ENCODE results near the gene NEURL1.

Gene NEURL1

DNA sequence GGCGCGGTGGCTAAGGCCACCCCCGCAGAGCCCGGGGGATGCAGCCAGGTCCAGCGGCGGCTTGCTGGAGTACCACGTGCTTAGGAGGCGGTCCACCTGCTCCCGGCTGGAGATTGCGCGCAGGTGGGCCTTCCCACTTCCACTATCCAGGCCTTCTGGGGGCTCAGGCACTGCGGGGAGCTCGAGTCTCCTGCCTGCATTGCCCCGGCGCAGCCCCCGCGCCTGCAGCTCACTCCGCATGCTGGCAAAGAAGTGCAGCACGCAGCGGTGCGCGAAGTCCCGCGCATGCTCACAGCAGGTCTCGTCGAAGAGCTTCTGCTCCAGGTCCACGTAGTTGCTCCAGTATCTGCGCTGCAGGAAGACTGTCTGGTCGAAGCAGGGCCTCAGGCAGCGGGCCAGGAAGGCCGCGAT lies 20.2 kb upstream of the NEURL1 start:
- H3K27me3 ChIP-seq (replicated peaks; ENCODE audit: control insufficient read depth, insufficient read depth, low read length): no peaks in the 10 kb centered on the region
- DNase-seq (ENCODE audit: extremely low read depth, insufficient read length): no peak
- no peak overlapping the region for H3K4me3 ChIP-seq (replicated peaks; ENCODE audit: low read depth, low read length)
- TF ChIP-seq, protein P1, sequence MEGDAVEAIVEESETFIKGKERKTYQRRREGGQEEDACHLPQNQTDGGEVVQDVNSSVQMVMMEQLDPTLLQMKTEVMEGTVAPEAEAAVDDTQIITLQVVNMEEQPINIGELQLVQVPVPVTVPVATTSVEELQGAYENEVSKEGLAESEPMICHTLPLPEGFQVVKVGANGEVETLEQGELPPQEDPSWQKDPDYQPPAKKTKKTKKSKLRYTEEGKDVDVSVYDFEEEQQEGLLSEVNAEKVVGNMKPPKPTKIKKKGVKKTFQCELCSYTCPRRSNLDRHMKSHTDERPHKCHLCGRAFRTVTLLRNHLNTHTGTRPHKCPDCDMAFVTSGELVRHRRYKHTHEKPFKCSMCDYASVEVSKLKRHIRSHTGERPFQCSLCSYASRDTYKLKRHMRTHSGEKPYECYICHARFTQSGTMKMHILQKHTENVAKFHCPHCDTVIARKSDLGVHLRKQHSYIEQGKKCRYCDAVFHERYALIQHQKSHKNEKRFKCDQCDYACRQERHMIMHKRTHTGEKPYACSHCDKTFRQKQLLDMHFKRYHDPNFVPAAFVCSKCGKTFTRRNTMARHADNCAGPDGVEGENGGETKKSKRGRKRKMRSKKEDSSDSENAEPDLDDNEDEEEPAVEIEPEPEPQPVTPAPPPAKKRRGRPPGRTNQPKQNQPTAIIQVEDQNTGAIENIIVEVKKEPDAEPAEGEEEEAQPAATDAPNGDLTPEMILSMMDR (IDR thresholded peaks at IDR 0.05; ENCODE audit: insufficient read depth, low read length, poor library complexity, severe bottlenecking): no peak
- H3K36me3 ChIP-seq (ENCODE audit: control insufficient read depth, insufficient read depth, low read length): no peaks in the 10 kb centered on the region

GRCh38 chr10:103474077-103474476 lies 19.4 kb upstream of the NEURL1 start:
- Histone ChIP-seq H3K36me3 (ENCODE audit: control insufficient read depth, insufficient read depth, low read length) (no peaks in the 10 kb centered on the region), H3K27me3 (replicated peaks; ENCODE audit: control insufficient read depth, insufficient read depth, low read length) (no peaks in the 10 kb centered on the region), H3K4me3 (replicated peaks; ENCODE audit: low read depth, low read length) (no peak overlapping the region)
- no peak for DNase-seq (ENCODE audit: extremely low read depth, insufficient read length)
- TF ChIP-seq, protein P1 (IDR thresholded peaks at IDR 0.05; ENCODE audit: insufficient read depth, low read length, poor library complexity, severe bottlenecking): no peak

DNA sequence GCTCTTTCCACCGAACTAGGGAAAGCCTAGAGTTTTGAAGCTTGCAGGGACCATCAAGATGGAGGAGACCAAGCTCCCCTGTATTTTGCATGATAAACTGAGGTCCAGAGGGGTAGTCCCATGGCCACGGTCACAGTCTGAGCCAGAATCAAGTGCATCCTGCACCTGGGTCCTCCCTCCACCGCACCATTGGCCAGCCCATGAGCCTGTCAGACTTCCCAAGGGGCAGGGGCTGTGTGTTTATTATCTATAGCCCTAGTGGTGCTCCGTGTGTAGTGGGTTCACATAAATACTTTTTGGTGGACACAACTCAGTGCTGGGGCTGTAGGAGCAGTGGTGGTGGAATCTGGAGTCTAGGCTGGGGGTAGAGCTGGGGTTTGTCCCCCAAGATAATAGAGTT lies 18.1 kb upstream of the NEURL1 start:
- Histone ChIP-seq H3K36me3 (ENCODE audit: control insufficient read depth, insufficient read depth, low read length) (no peaks in the 10 kb centered on the region), H3K4me3 (replicated peaks; ENCODE audit: low read depth, low read length) (no peak overlapping the region), H3K27me3 (replicated peaks; ENCODE audit: control insufficient read depth, insufficient read depth, low read length) (no peaks in the 10 kb centered on the region)
- TF ChIP-seq, protein P1 (IDR thresholded peaks at IDR 0.05; ENCODE audit: insufficient read depth, low read length, poor library complexity, severe bottlenecking): no peak
- no peak for DNase-seq (ENCODE audit: extremely low read depth, insufficient read length)

DNA sequence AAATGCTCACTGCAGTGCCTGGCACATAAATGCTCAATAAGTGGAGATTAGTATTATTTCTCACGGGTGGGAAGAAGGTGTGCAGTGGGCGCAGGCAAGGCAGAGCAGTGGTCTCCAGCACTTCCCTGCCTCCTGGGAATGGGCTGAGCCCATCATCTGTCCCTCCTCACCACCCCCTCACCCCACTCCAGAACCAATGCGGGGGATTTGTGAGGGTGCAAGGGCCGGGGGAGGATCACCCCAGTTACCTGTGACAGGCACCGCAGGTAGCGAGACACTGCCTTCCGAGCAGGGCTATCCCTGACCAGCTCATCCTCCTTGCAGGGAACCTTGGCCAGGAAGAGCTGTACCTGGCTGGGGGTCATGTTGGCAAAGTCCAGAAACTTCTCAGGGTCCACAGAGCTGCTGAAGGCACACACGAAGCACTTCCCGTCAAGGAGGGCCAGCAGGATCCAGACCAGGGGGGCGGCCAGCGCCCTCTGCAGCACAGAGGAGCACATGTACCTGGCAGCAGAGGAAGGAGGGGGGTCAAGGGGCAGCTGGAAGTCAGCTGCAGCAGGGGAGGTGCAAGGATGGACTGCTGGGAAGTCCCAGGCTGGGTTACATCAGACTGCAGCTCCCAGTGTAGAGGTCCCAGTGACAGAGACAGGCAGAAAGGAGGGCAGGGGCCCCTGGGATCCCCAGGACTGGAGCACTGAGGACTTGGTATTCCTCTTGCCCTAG lies 17.3 kb upstream of the NEURL1 start:
- Histone ChIP-seq H3K36me3 (ENCODE audit: control insufficient read depth, insufficient read depth, low read length) (no peaks in the 10 kb centered on the region), H3K4me3 (replicated peaks; ENCODE audit: low read depth, low read length) (no peak overlapping the region), H3K27me3 (replicated peaks; ENCODE audit: control insufficient read depth, insufficient read depth, low read length) (no peaks in the 10 kb centered on the region)
- TF ChIP-seq, protein P1 (IDR thresholded peaks at IDR 0.05; ENCODE audit: insufficient read depth, low read length, poor library complexity, severe bottlenecking): peak; percentile 83
- DNase-seq (ENCODE audit: extremely low read depth, insufficient read length): no peak

- no peak for DNase-seq (ENCODE audit: extremely low read depth, insufficient read length)
- Histone ChIP-seq H3K4me3 (replicated peaks; ENCODE audit: low read depth, low read length) (no peak overlapping the region), H3K27me3 (replicated peaks; ENCODE audit: control insufficient read depth, insufficient read depth, low read length) (no peaks in the 10 kb centered on the region), H3K36me3 (ENCODE audit: control insufficient read depth, insufficient read depth, low read length) (no peaks in the 10 kb centered on the region)
- TF ChIP-seq, protein P1 (IDR thresholded peaks at IDR 0.05; ENCODE audit: insufficient read depth, low read length, poor library complexity, severe bottlenecking): no peak
Measured at GRCh38 chr10:103478671-103479070, 14.8 kb upstream of the NEURL1 start.

GRCh38 chr10:103479135-103479534 lies 14.4 kb upstream of the NEURL1 start, which contains the start of gene CALHM3:
Gene CALHM3 (minus strand): TSS chr10:103479240. CDS start chr10:103479032, 208 bp downstream.
- TF ChIP-seq, protein P1 (IDR thresholded peaks at IDR 0.05; ENCODE audit: insufficient read depth, low read length, poor library complexity, severe bottlenecking): no peak
- no peak for DNase-seq (ENCODE audit: extremely low read depth, insufficient read length)

More at GRCh38 chr10:103479135-103479534, 14.4 kb upstream of the NEURL1 start, which contains the start of gene CALHM3:
- Histone ChIP-seq H3K36me3 (ENCODE audit: control insufficient read depth, insufficient read depth, low read length) (no peaks in the 10 kb centered on the region), H3K27me3 (replicated peaks; ENCODE audit: control insufficient read depth, insufficient read depth, low read length) (no peaks in the 10 kb centered on the region), H3K4me3 (replicated peaks; ENCODE audit: low read depth, low read length) (no peak within 1 kb of the TSS)
